GM10266 (cell line): ENCODE data around the gene GTF2F2.

Experiments used
- DNase-seq: peaks from one replicate; pipeline ENCODE4 v3.0.0; 2012; ENCODE audit errors: extremely low spot score
- TF ChIP-seq, protein P1 (sequence below): IDR thresholded peaks from 2 replicates; pipeline ENCODE4 v1.5.1; 2012; ENCODE audit warnings: mild to moderate bottlenecking, low read depth; ENCODE audit not compliant: control insufficient read depth, insufficient read depth; ENCODE audit errors: missing control alignments

Gene GTF2F2

DNA sequence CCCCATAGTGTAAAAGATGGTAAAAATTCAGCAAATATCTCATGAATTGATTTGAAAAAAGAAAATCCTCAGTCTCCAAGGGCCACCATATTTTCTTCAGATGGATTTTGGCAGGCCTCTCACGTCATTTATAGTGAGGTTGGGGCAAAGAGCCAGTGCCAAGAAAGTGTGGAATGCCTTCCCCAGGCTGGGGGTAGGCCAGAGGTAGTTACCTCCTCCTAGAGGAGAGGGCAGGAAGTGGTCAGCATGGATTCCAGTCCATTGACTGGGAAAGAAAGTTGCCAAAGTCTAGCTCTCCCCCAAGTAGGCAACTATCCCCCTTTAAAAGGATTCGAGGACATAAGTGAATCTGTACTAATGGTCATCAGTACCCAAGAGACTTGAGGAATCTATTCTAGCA is 148.9 kb downstream of the GTF2F2 start:
- no peak for DNase-seq
- TF ChIP-seq, protein P1, sequence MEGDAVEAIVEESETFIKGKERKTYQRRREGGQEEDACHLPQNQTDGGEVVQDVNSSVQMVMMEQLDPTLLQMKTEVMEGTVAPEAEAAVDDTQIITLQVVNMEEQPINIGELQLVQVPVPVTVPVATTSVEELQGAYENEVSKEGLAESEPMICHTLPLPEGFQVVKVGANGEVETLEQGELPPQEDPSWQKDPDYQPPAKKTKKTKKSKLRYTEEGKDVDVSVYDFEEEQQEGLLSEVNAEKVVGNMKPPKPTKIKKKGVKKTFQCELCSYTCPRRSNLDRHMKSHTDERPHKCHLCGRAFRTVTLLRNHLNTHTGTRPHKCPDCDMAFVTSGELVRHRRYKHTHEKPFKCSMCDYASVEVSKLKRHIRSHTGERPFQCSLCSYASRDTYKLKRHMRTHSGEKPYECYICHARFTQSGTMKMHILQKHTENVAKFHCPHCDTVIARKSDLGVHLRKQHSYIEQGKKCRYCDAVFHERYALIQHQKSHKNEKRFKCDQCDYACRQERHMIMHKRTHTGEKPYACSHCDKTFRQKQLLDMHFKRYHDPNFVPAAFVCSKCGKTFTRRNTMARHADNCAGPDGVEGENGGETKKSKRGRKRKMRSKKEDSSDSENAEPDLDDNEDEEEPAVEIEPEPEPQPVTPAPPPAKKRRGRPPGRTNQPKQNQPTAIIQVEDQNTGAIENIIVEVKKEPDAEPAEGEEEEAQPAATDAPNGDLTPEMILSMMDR, result no peak

GRCh38 chr13:45276913-45277312 is 156.6 kb downstream of the GTF2F2 start:
- TF ChIP-seq, protein P1, result no peak
- DNase-seq, result no peak

- DNase-seq, result no peak
- TF ChIP-seq, protein P1, result no peak
These were observed 157.9 kb downstream of the GTF2F2 start for GRCh38 chr13:45278096-45278645.

- DNase-seq, result no peak
- TF ChIP-seq, protein P1, result no peak
These were observed 159.7 kb downstream of the GTF2F2 start for GRCh38 chr13:45280011-45280410.

GRCh38 chr13:45280751-45281634 is 160.7 kb downstream of the GTF2F2 start:
- TF ChIP-seq, protein P1, result peak; percentile 85
- DNase-seq, result peak; percentile 76

DNA sequence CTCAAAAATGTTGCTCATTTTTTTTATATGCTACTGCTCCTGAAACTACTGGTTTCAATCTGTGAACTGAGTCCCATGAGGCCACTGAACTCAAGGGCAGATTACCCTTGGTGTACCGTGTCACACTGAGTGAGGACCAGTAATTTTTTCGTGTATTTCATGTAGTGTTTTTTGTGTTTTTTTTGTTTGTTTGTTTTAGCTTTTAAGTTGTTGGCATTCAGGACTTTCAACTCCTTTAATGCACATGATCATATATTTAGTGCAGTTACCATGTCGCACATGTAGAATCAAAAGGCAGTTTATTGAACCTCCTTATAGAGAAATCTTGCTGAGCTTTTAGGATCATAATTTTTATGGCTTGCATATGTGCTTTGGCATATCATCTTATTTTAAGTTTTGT is 162.7 kb downstream of the GTF2F2 start:
- no peak for DNase-seq
- TF ChIP-seq, protein P1, result no peak

DNA sequence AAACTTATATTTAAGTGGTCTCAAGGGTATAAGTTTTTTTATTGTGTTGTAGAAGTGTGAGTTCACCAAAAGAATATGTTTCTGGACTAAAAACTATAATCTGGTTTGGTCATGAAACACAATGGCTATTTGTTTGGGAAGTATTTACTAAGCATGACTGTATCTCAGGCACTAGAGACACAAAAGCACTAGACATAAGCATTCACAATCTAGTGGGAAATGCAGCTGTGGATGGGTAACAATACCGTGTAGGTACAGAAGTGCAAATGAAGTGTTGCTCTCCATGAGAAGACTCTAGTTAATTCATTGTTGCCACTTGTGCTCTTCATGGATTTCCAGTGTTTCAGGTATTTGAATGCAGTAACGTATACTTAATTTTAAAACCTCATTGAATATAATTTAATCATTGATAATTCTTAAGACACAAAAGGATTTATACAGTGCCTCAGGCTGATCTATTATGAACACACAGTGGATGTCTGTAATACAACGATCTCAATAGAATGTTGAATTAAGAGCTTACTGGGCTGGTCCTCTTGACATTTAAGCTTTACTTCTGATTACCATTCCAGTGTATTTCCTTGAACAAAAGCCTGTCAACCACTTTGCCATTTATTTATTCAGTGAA is 169.7 kb downstream of the GTF2F2 start:
- TF ChIP-seq, protein P1, result no peak
- no peak for DNase-seq
